ENCODE results near the gene C6orf120.

- no peak for TF ChIP-seq CTCF (IDR thresholded peaks at IDR 0.05; ENCODE audit: low read length)
- no peak for TF ChIP-seq EZH2 (IDR thresholded peaks at IDR 0.05; ENCODE audit: borderline replicate concordance, low read length)
These were observed 48.2 kb upstream of the C6orf120 start for GRCh38 chr6:169653691-169654090.

Measured in OCI-LY1 (cell line).